ENCODE data around the gene BRSK2.

- TF ChIP-seq EZH2 (IDR thresholded peaks at IDR 0.05; ENCODE audit: borderline replicate concordance, low read length) (no peak), CTCF (conservative IDR thresholded peaks at IDR 0.05 in 1 of 2, IDR thresholded peaks at IDR 0.05 in 1 of 2; ENCODE audit: extremely low read depth in 1 of 2, insufficient read depth in 1 of 2, low read depth in 1 of 2, low read length in 2 of 2) (no peak)
Measured at GRCh38 chr11:1490651-1491050, 100.9 kb downstream of the BRSK2 start.
